GM13976 (cell line): ENCODE results near the gene MGST2.

Experiments
- DNase-seq: peaks from one replicate; pipeline ENCODE4 v3.0.0; 2012; ENCODE audit warnings: low spot score
- CTCF ChIP-seq: IDR thresholded peaks from 2 replicates; pipeline ENCODE4 v1.5.1; 2012; ENCODE audit warnings: borderline replicate concordance, mild to moderate bottlenecking; ENCODE audit not compliant: insufficient read depth; ENCODE audit errors: extremely low read depth, missing control alignments, control extremely low read depth
- in situ Hi-C: fragments of 300-500 bp; cut with MboI; formaldehyde crosslinking; loops from one replicate; pipeline ENCODE4 v1.12.0; 2022; ENCODE audit warnings: low sequenced_read_pairs, mixed read lengths, inconsistent platforms; ENCODE audit not compliant: unreplicated experiment

The MGST2 gene

DNA sequence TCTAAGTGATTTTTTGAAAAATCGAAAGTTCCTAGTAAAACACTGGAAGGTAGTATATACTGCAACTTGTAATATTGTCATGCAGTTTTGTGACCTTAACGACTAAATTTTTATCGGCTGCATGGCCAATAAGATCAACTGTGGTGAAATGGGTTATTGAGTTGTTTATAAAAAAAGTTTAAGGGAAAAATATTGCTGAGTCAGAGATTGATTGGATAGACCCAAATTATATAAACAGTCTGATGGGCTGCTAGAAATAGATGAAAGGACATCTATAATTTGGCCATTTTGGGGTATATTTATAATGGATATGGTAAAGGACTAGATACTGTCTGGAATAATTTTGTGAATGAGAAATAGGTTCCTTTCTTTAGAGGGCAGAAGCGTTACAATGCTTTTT lies 56.2 kb downstream of the MGST2 start:
- in situ Hi-C loops, result no loop called here
- TF ChIP-seq CTCF, result no peak
- no peak for DNase-seq

DNA sequence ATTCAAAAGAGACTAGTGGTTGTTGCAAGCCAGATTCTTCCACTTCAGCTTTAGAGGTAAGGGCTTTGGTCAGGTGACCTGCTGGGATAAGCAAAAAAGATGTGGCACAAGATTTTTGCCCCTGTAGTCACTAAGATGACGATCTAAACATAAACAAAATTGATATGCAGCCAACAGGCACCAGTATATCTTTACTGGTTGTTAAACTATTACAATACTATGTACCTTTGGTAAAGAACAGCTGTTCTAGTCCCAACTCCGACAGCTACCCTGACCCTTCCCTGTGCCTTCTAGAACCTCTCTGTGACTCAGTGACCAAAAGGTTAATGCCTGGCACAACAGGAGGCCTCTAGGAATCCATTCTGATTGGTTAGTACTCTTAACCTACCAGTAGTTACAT lies 59.6 kb downstream of the MGST2 start:
- no peak for TF ChIP-seq CTCF
- no peak for DNase-seq
- in situ Hi-C loops, result no loop called here

GRCh38 chr4:139726615-139727014 lies 61.0 kb downstream of the MGST2 start:
- no peak for TF ChIP-seq CTCF
- DNase-seq, result no peak
- in situ Hi-C loops, result no loop called here

DNA sequence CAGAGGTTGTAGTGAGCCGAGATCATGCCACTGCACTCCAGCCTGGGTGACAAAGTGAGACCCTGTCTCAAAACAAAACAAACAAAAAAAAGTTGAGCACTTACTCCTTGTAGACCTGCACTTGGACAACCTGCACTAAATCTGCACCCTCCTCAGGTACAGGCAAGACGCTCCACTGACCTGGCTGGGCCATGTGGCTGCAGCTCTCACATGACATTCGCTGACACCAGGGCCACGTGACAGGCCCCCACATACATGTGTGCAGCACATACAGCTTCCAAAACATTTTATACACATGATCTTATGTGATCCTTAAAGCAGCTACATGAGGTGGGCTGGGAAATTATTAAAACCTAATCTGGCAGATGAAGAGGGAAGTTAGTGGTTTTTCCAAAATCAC lies 62.5 kb downstream of the MGST2 start:
- DNase-seq, result no peak
- in situ Hi-C loops, result no loop called here

DNA sequence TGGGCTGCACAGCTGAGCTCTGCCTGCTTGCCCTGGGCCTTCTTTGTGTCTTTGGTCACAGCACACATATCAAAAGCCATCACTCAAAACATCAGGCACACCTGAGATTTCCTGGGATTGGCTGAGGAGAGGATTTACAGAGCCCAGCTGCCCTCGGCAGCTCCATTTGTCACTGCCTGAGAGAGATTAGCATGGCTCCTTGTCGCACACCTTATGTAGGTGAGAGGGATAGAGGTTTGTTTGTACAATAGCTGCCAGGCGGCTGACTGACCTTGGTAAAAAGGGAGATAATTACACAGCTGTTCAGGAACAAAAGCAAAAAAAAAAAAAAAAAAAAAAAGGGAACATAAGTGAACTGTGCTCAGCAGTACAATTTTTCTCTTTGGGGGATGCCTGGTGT lies 63.2 kb downstream of the MGST2 start:
- DNase-seq, result no peak
- no peak for TF ChIP-seq CTCF
- in situ Hi-C loops, result no loop called here

More for the DNA sequence above, 62.5 kb downstream of the MGST2 start:
- no peak for TF ChIP-seq CTCF

DNA sequence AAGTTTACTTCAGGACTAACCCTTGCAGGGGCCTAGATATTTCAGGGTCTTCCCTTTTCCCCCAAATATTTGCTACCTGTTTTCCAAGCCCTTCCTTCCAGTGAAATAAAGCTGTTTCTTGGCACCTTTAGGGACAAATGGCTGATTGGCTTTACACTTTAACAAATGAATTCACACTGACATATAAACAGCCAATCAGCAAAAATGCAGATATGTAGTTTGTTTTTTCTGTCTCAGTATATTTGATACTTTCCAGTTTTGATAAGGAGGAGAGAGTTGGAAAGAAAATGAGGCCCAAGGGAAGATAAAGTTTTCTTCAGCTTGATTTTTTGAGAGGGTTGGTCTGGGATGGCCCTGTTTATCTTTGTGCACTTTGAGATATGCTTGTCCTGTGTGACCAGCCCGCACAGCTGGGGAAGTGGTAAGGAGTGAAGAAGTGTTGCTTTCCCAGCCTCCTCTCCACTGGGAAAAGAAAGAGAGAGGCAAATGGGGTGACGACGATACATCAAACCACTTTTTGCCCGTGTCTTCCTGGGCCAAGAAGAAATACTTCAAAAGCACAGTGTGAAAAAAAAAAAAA lies 67.5 kb downstream of the MGST2 start:
- TF ChIP-seq CTCF, result no peak
- DNase-seq, result no peak
- in situ Hi-C loops, result no loop called here
